ENCODE measurements around the gene RNF135.
"Not testable (repeated sequence)": the region's sequence is repeated elsewhere in the genome, so short reads cannot be mapped to it uniquely, and the experiment has no call there.

DNA sequence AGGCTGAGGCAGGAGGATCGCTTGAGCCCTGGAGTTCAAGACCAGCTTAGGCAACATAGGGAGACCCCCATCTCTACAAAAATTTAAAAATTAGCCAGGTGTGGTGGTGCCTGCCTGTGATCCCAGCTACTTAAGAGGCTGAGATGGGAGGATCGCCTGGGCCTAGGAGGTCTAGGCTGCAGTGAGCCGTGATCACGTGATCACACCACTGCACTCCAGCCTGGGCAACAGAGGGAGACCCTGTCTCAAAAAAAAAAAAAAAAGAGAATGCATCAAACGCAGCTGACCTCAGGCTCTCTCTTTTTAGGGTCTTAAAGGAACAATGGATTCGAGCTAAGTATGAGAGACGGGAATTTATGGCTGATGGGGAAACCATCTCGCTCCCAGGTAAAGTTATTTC lies 39.3 kb upstream of the RNF135 start:
- TF ChIP-seq, protein P1, sequence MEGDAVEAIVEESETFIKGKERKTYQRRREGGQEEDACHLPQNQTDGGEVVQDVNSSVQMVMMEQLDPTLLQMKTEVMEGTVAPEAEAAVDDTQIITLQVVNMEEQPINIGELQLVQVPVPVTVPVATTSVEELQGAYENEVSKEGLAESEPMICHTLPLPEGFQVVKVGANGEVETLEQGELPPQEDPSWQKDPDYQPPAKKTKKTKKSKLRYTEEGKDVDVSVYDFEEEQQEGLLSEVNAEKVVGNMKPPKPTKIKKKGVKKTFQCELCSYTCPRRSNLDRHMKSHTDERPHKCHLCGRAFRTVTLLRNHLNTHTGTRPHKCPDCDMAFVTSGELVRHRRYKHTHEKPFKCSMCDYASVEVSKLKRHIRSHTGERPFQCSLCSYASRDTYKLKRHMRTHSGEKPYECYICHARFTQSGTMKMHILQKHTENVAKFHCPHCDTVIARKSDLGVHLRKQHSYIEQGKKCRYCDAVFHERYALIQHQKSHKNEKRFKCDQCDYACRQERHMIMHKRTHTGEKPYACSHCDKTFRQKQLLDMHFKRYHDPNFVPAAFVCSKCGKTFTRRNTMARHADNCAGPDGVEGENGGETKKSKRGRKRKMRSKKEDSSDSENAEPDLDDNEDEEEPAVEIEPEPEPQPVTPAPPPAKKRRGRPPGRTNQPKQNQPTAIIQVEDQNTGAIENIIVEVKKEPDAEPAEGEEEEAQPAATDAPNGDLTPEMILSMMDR (IDR thresholded peaks at IDR 0.05; ENCODE audit: low read length), result not testable (repeated sequence)
- not testable (repeated sequence) for TF ChIP-seq EZH2 (optimal IDR thresholded peaks at IDR 0.05; ENCODE audit: low read depth, low read length); EZH2phosphoT487 (IDR thresholded peaks at IDR 0.05; ENCODE audit: low read length)
